Measurements from ENCODE around the gene U2AF1.
"Not testable (repeated sequence)": the region's sequence is repeated elsewhere in the genome, so short reads cannot be mapped to it uniquely, and the experiment has no call there.

- not testable (repeated sequence) for TF ChIP-seq CTCF (conservative IDR thresholded peaks at IDR 0.05; ENCODE audit: low read length); EZH2phosphoT487 (IDR thresholded peaks at IDR 0.05; ENCODE audit: borderline replicate concordance, low read depth, low read length)
Observed at GRCh38 chr21:43101676-43102075, 5.7 kb downstream of the U2AF1 start.
